H1 (cell line): Measurements from ENCODE around the gene GPX7. TPM values are rescaled to one million over a fixed set of nuclear protein-coding genes. Genes with fewer than 3 reads are reported as not detected.
A peak's percentile ranks its signal among the peaks of the same experiment; 100 is the strongest.

Experiments
- BACH1 ChIP-seq: IDR thresholded peaks from 2 replicates; pipeline ENCODE4 v1.6.1; 2012; ENCODE audit warnings: low read length, improper control_type of control experiment
- BCL11A ChIP-seq, 2 experiments: IDR thresholded peaks; one replicate each; pipeline ENCODE4 v1.6.1; 2011; ENCODE audit warnings: low read depth in 2 of 2, low read length in 2 of 2, mild to moderate bottlenecking in 2 of 2
- CEBPB ChIP-seq: IDR thresholded peaks from 2 replicates; pipeline ENCODE4 v1.6.1; 2012; ENCODE audit warnings: low read depth, low read length
- E2F6 ChIP-seq: IDR thresholded peaks from 2 replicates; pipeline ENCODE4 v1.6.1; 2012; ENCODE audit warnings: inconsistent platforms
- EP300 ChIP-seq, 2 experiments: IDR thresholded peaks; 1 replicate in 1 of 2; 2 replicates in 1 of 2; pipeline ENCODE4 v1.6.1; 2011 to 2012; ENCODE audit warnings: low read depth in 2 of 2, low read length in 2 of 2, mild to moderate bottlenecking in 2 of 2, borderline replicate concordance in 1 of 2, inconsistent platforms in 1 of 2, moderate library complexity in 1 of 2
- EZH2 ChIP-seq: fragments of 200-600 bp; sonication (generic); IDR thresholded peaks from 2 replicates; pipeline ENCODE4 v1.7.1; 2012; ENCODE audit warnings: low read depth, mild to moderate bottlenecking, moderate library complexity, low read length, inconsistent platforms; ENCODE audit not compliant: severe bottlenecking
- GABPA ChIP-seq: IDR thresholded peaks from 2 replicates; pipeline ENCODE4 v1.6.1; 2011; ENCODE audit warnings: mild to moderate bottlenecking, low read length, moderate library complexity, borderline replicate concordance; ENCODE audit not compliant: insufficient read depth
- HDAC6 ChIP-seq: IDR thresholded peaks from one replicate; pipeline ENCODE4 v1.7.1; 2012; ENCODE audit warnings: low read depth, mild to moderate bottlenecking, inconsistent platforms, low read length, moderate library complexity
- JUND ChIP-seq: IDR thresholded peaks from 2 replicates; pipeline ENCODE4 v1.6.1; 2011; ENCODE audit warnings: mild to moderate bottlenecking, improper control_type of control experiment, low read length
- KDM5A ChIP-seq: fragments of 200-600 bp; IDR thresholded peaks from 2 replicates; pipeline ENCODE4 v1.7.1; 2012; ENCODE audit warnings: mild to moderate bottlenecking, low read length, inconsistent platforms, mixed read lengths
- PHF8 ChIP-seq: fragments of 200-600 bp; sonication (generic); conservative IDR thresholded peaks from 2 replicates; pipeline ENCODE4 v1.7.1; 2012; ENCODE audit warnings: low read depth, mild to moderate bottlenecking, inconsistent platforms, low read length, moderate library complexity
- POLR2A ChIP-seq, 2 experiments: IDR thresholded peaks; 1 replicate in 1 of 2; 2 replicates in 1 of 2; pipeline ENCODE4 v1.6.1; 2011; ENCODE audit warnings: low read depth in 2 of 2, low read length in 2 of 2, mild to moderate bottlenecking in 2 of 2; ENCODE audit errors: control extremely low read depth in 1 of 2
- POLR2AphosphoS5 ChIP-seq: IDR thresholded peaks from 2 replicates; pipeline ENCODE4 v1.6.1; 2011; ENCODE audit warnings: low read depth, low read length
- POU5F1 ChIP-seq: IDR thresholded peaks from 2 replicates; pipeline ENCODE4 v1.6.1; 2011; ENCODE audit warnings: low read depth, mild to moderate bottlenecking, low read length, moderate library complexity
- RAD21 ChIP-seq, 2 experiments: IDR thresholded peaks in 1 of 2; conservative IDR thresholded peaks in 1 of 2; 2 replicates each; pipeline ENCODE4 v1.6.1; 2011; ENCODE audit warnings: low read depth in 2 of 2, low read length in 2 of 2, improper control_type of control experiment in 1 of 2, inconsistent platforms in 1 of 2, mild to moderate bottlenecking in 1 of 2, moderate library complexity in 1 of 2
- RNF2 ChIP-seq: fragments of 200-900, 300-1000 bp; sonication (generic); IDR thresholded peaks from 2 replicates; pipeline ENCODE4 v1.7.1; 2016; ENCODE audit warnings: borderline replicate concordance, low read depth, mild to moderate bottlenecking, antibody characterized with exemption, low read length; ENCODE audit not compliant: poor library complexity, severe bottlenecking; ENCODE audit errors: missing control alignments
- SIX5 ChIP-seq: IDR thresholded peaks from 2 replicates; pipeline ENCODE4 v1.6.1; 2011; ENCODE audit warnings: mild to moderate bottlenecking, low read depth, low read length
- SP1 ChIP-seq: IDR thresholded peaks from 2 replicates; pipeline ENCODE4 v1.6.1; 2011; ENCODE audit warnings: low read depth, low read length
- SRF ChIP-seq: IDR thresholded peaks from 2 replicates; pipeline ENCODE4 v1.6.1; 2011; ENCODE audit warnings: mild to moderate bottlenecking, low read depth, low read length, moderate library complexity
- TAF1 ChIP-seq: IDR thresholded peaks from 2 replicates; pipeline ENCODE4 v1.6.1; 2011; ENCODE audit warnings: mild to moderate bottlenecking, low read depth, low read length
- TAF7 ChIP-seq: optimal IDR thresholded peaks from 2 replicates; pipeline ENCODE3; 2011; ENCODE audit warnings: low read depth, mild to moderate bottlenecking, inconsistent platforms, low read length, moderate library complexity, borderline replicate concordance
- TCF12 ChIP-seq: IDR thresholded peaks from 2 replicates; pipeline ENCODE4 v1.6.1; 2011; ENCODE audit warnings: low read depth, mild to moderate bottlenecking, low read length
- YY1 ChIP-seq: IDR thresholded peaks from 2 replicates; pipeline ENCODE4 v1.6.1; 2011; ENCODE audit warnings: low read depth, mild to moderate bottlenecking, low read length
- ZNF274 ChIP-seq: IDR thresholded peaks from 2 replicates; pipeline ENCODE4 v1.7.0; 2012; ENCODE audit warnings: low read length, borderline replicate concordance; ENCODE audit errors: extremely low read depth
- polyA plus RNA-seq, 7 experiments: library from polyadenylated mRNA; depleted of rRNA in 3 of 7; stranded (reverse) in 5 of 7; unstranded in 2 of 7; fragments of >200 nt in 5 of 7; fragments of 200-250 nt in 2 of 7; gene quantifications; 1 replicate in 5 of 7; 2 replicates in 1 of 7; 4 replicates in 1 of 7; pipeline versions ENCODE4 v1.2.1 to v1.2.3, GENCODE V29; 2011 to 2013; ENCODE audit warnings: missing spikeins in 2 of 7, mixed read lengths in 2 of 7
- total RNA-seq: library from RNA; stranded (reverse); fragmentation: NEBNext Ultra II Directional; extraction: Animal tissue kit (Norgen Biotek cat#: 25700); gene quantifications from 2 replicates; pipeline ENCODE4 v1.2.1, GENCODE V29; 2021

Gene GPX7
- total and polyA plus RNA-seq, 2 of the 8 experiments (the other 6 are each of a cell fraction or from before 2014, with no cell fraction given): 13.0 to 37.5 TPM

DNA sequence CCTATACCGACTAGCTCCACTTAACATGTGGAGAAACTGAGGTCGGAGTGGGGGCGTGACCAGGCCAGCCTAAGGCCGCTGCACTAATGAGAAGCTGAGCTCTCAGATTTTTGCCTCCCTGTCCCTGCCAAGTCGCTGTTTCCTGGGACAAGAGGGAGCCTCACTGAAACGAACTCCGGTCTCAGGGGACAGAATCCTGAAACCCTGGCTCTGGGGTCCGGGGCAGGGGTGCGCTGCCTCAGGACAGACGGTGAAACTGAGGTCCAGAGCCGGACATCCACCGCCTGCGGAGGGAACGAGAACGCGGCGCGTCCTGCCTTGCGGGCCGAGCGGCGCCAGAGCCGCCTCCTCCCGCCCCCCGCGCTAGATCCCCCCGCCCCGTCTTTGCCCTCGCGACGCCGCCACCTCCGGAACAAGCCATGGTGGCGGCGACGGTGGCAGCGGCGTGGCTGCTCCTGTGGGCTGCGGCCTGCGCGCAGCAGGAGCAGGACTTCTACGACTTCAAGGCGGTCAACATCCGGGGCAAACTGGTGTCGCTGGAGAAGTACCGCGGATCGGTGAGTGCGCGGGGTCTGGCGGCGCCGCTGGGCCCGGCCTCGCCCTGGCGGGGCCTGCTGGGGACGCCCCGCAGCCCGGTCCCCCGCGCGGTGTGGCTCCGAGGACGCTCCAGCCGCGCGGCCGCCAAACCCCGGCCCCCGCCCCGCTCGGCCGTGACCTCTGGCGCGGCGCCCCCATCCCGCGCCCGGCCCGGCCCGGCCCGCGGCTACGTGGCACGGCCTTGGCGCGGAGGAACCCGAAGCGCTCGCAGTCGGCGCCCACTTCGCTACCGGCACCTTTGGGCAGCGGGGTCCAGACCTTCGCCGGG is at the start of gene GPX7 (continued):
- TF ChIP-seq HDAC6 (no peak), BCL11A (IDR thresholded peaks at IDR 0.05; ENCODE audit: low read depth in 2 of 2, low read length in 2 of 2) (no peak), SP1 (no peak), POU5F1 (no peak), CEBPB (no peak), JUND (no peak), TAF1 (peak; percentile 31; the same call in 1 of the 2 replicates), SRF (no peak), KDM5A (no peak), EZH2 (peak; percentile 43), E2F6 (peak; percentile 67), TCF12 (no peak), EP300 (IDR thresholded peaks at IDR 0.05; ENCODE audit: borderline replicate concordance in 1 of 2, low read depth in 2 of 2, low read length in 2 of 2) (no peak), POLR2AphosphoS5 (peak; percentile 24; the same call in 1 of the 2 replicates), BACH1 (no peak), RAD21 (IDR thresholded peaks at IDR 0.05 in 1 of 2, conservative IDR thresholded peaks at IDR 0.05 in 1 of 2; ENCODE audit: low read depth in 2 of 2, low read length in 2 of 2) (no peak), SIX5 (no peak), ZNF274 (no peak), TAF7 (no peak), RNF2 (no peak), PHF8 (peak; percentile 40), POLR2A (IDR thresholded peaks at IDR 0.05; ENCODE audit: control extremely low read depth in 1 of 2, low read depth in 2 of 2, low read length in 2 of 2) (peak in 1 of 2 experiments; percentile 31; a peak in 2 of 3 replicates), YY1 (no peak), GABPA (peak; percentile 47; the same call in 1 of the 2 replicates)
